Endothelial cell of coronary artery (primary cell): ENCODE measurements around the gene ABHD5. TPM values are rescaled to one million over a fixed set of nuclear protein-coding genes. Genes with fewer than 3 reads are reported as not detected.

Experiments
- total RNA-seq: library from RNA; depleted of rRNA; stranded (reverse); fragments of >200 nt; gene quantifications from 2 replicates; pipeline ENCODE4 v1.2.3, GENCODE V29; 2014

ABHD5 gene
- total RNA-seq, result 22.3 and 25.4 TPM in 2 replicates

DNA sequence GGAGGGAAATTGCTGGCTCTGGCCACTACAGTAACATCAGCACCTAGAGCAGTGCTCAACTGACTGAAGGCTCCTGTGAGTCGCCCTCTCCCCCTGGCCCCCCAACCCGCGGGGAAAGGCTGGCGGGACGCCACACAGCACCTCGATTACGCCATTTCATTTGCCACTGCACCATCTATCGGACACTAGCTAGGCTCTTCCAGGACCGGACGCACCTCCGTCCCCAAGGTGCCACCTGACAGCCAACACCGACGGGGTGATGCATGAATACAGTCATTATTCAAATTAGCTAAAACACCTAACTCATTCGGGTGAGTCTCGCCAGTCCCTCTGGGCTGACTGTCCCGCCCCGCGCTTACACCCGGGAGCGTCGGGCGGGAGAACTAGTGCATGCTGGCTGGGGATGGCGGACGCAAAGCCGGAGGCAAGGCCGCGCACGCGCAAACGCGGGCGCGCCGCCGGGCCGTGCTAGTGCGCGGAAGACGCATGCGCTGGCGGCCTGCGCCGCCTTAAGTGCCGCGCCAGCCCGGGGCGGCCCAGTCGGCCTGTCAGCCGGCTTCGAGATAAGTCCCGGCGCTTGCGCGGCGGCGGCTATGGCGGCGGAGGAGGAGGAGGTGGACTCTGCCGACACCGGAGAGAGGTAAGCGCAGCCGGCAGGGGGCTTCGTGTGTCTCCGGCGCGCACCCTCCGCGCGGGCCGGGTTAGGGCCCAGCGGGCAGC lies at the start of gene ABHD5:
ABHD5 (plus strand) TSS at position 539 of the 720 bp plus-strand sequence; CDS start at position 594, 55 bp downstream.

Other genes with a start within 250 kb of the ABHD5 start
- gene ANO10, start 68.9 kb upstream of the ABHD5 start, total RNA-seq, result 34.3 and 49.2 TPM in 2 replicates